HG02642 (cell line): ENCODE results near the gene IVNS1ABP.
"Not testable (repeated sequence)": the region's sequence is repeated elsewhere in the genome, so short reads cannot be mapped to it uniquely, and the experiment has no call there.

Experiments used
- ATAC-seq: cut with Tn5 transposase; IDR thresholded peaks from one replicate; pipeline ENCODE4 v1.9.1; 2021; ENCODE audit warnings: mild to moderate bottlenecking; ENCODE audit not compliant: unreplicated experiment, poor library complexity

IVNS1ABP gene

GRCh38 chr1:185337246-185337645 lies 20.2 kb upstream of the IVNS1ABP start:
- no peak for ATAC-seq

- ATAC-seq = no peak
These were observed 17.1 kb upstream of the IVNS1ABP start for GRCh38 chr1:185334182-185334581.

GRCh38 chr1:185328255-185328654 lies 11.2 kb upstream of the IVNS1ABP start:
- no peak for ATAC-seq

- ATAC-seq = no peak
These were observed 8.4 kb upstream of the IVNS1ABP start for GRCh38 chr1:185325413-185325812.

- no peak for ATAC-seq
These were observed 7.1 kb upstream of the IVNS1ABP start for GRCh38 chr1:185324118-185324517.

GRCh38 chr1:185322636-185323035 lies 5.6 kb upstream of the IVNS1ABP start:
- ATAC-seq = no peak

- ATAC-seq = not testable (repeated sequence)
These were observed 4.7 kb upstream of the IVNS1ABP start for GRCh38 chr1:185321653-185322221.

- not testable (repeated sequence) for ATAC-seq
These were observed 4.1 kb upstream of the IVNS1ABP start for GRCh38 chr1:185321104-185321503.

GRCh38 chr1:185319139-185319475 lies 2.1 kb upstream of the IVNS1ABP start:
- no peak for ATAC-seq

- no peak for ATAC-seq
These were observed 1.5 kb upstream of the IVNS1ABP start for GRCh38 chr1:185318431-185319138.

- peak; percentile 32 for ATAC-seq
These were observed 855 bp upstream of the IVNS1ABP start for GRCh38 chr1:185317886-185318310.

- peak; percentile 51 for ATAC-seq
These were observed 645 bp downstream of the IVNS1ABP start for GRCh38 chr1:185316163-185317033.

- ATAC-seq = no peak
These were observed 1.5 kb downstream of the IVNS1ABP start for GRCh38 chr1:185315445-185316071.

- ATAC-seq = no peak
These were observed 2.6 kb downstream of the IVNS1ABP start for GRCh38 chr1:185314411-185314810.

GRCh38 chr1:185312361-185313138 lies 4.5 kb downstream of the IVNS1ABP start:
- no peak for ATAC-seq

- ATAC-seq = no peak
These were observed 5.3 kb downstream of the IVNS1ABP start for GRCh38 chr1:185311589-185312225.

- ATAC-seq = no peak
These were observed 7.5 kb downstream of the IVNS1ABP start for GRCh38 chr1:185309566-185309965.

GRCh38 chr1:185308126-185308525 lies 8.9 kb downstream of the IVNS1ABP start:
- no peak for ATAC-seq

GRCh38 chr1:185305419-185305818 lies 11.6 kb downstream of the IVNS1ABP start:
- ATAC-seq = no peak

- ATAC-seq = no peak
These were observed 16.9 kb downstream of the IVNS1ABP start for GRCh38 chr1:185300152-185300551.
